KOPT-K1 (cell line): ENCODE results near the gene KLC4.

ENCODE experiments used
- H3K27ac ChIP-seq: fragments of 200-600 bp; sonication (generic); 2 replicates; pipeline ENCODE4 v1.5.1; 2016; ENCODE audit warnings: antibody characterized with exemption, mild to moderate bottlenecking, low read depth, low read length; ENCODE audit not compliant: poor library complexity, severe bottlenecking
- H3K36me3 ChIP-seq: fragments of 200-600 bp; sonication (generic); 2 replicates; pipeline ENCODE4 v1.5.1; 2017; ENCODE audit warnings: antibody characterized with exemption, mild to moderate bottlenecking, low read length, moderate library complexity; ENCODE audit not compliant: insufficient read depth
- H3K9me3 ChIP-seq: fragments of 200-600 bp; sonication (generic); 2 replicates; pipeline ENCODE4 v1.5.1; 2017; ENCODE audit warnings: antibody characterized with exemption, low read length, mild to moderate bottlenecking; ENCODE audit not compliant: insufficient read depth, poor library complexity, severe bottlenecking

The KLC4 gene

GRCh38 chr6:43059168-43060033 lies at the start of gene KLC4, which contains the start of gene MRPL2:
TSS of gene KLC4 (plus strand) at chr6:43059631. CDS start at chr6:43061336, 1,705 bp downstream.
TSS of gene MRPL2 (minus strand) at chr6:43059434. CDS start at chr6:43059381, 53 bp downstream.
- H3K27ac ChIP-seq: peak within 1 kb of the TSS; percentile 61
- H3K9me3 ChIP-seq: no peaks in the 10 kb centered on the region
- peaks cover 22% of the 10 kb centered on the region; the same call in 1 of the 2 replicates for H3K36me3 ChIP-seq

DNA sequence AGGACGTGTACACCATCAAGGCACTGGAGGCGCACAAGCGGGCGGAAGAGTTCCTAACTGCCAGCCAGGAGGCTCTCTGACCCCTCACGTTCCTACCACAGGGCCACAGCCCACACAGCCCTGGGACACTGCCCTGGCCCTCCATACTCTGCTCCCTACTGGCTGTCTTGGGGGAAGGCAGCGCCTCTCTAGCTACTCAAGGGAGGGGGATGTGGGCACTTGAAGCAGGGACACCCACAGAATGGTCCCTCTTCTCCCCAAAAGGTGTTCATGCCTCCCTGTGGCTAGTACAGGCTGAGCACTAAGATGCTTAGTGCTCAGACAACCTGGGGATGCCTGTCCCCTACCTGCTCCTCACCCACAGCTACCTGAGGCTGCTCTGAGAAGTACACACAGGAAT lies 48.2 kb upstream of the KLC4 start:
- H3K36me3 ChIP-seq: peaks cover 68% of the 10 kb centered on the region
- H3K27ac ChIP-seq: no peak overlapping the region
- no peaks in the 10 kb centered on the region for H3K9me3 ChIP-seq

DNA sequence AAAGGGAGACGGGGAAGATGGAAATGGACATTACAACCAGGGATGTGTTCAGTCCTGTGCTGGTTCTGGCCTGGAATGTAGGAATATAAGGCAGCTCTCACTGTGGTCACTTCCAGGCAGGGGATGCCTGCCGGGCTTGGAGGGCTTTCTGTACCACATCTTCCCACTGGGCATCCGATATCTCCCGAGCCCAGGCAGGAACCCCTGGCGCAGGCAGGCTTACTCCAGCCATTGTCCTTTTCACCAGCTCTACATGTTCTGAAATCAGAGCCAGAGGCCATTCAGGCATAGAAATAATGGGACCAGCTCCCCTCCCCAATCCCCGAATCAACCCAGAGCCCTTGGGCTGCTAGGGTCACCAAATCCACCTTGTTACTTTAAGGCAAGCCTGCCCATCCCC lies 47.1 kb upstream of the KLC4 start:
- peak overlapping the region; percentile 76 for H3K27ac ChIP-seq
- peaks cover 66% of the 10 kb centered on the region for H3K36me3 ChIP-seq
- H3K9me3 ChIP-seq: no peaks in the 10 kb centered on the region

DNA sequence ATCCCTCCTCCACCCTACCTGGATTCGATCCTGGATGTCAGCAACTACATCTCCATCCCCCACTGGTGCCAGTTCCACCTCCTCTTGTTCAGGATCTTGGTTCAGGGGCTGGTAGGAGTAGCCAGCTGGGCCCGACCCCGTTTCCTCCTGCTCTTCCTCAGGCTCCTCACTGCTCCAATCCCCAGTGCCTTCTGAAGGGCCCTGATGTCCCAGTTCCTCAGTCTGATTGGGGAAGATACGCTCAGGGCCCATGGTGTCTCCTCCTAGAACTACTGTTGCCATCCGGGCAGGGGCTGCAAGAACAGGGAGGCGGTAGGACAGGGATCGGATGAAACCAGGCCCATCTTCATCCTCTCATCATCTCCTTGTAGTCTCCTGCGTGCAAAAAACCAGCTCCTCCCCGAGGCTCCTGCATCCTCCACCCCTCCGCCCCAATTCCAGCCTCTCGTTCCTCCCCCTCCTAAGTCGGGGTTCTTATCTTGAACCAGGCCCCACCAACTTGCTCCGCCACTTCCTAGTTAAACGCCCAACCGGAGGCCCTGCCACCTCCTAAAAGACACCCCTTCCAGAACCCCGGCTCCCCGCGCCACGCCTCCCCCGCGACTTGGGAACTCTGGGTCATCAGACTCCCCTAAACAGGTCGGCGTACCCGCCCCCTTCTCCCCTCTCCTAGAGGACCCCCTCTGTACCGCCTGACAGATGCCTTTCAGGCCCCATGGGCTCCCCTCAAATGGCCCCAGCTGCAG lies 46.2 kb upstream of the KLC4 start:
- peak overlapping the region; percentile 76 for H3K27ac ChIP-seq
- peaks cover 66% of the 10 kb centered on the region for H3K36me3 ChIP-seq
- H3K9me3 ChIP-seq: no peaks in the 10 kb centered on the region

GRCh38 chr6:43013843-43014433 lies 45.5 kb upstream of the KLC4 start, which contains the start of the genes KLHDC3 and MEA1:
TSS of gene KLHDC3 (plus strand) at chr6:43014249. CDS start at chr6:43017193, 2,944 bp downstream.
TSS of gene MEA1 (minus strand) at chr6:43013946. CDS start at chr6:43013813, 133 bp downstream.
- peaks cover 66% of the 10 kb centered on the region for H3K36me3 ChIP-seq
- peak within 1 kb of the TSS; percentile 76 for H3K27ac ChIP-seq
- H3K9me3 ChIP-seq: no peaks in the 10 kb centered on the region

- H3K27ac ChIP-seq: peak overlapping the region; percentile 74
- peaks cover 65% of the 10 kb centered on the region for H3K36me3 ChIP-seq
- H3K9me3 ChIP-seq: no peaks in the 10 kb centered on the region
These were observed 45.0 kb upstream of the KLC4 start for GRCh38 chr6:43014434-43014909.

- Histone ChIP-seq H3K36me3 (peaks cover 59% of the 10 kb centered on the region), H3K9me3 (no peaks in the 10 kb centered on the region), H3K27ac (no peak overlapping the region)
These were observed 43.1 kb upstream of the KLC4 start for GRCh38 chr6:43016176-43016942.

DNA sequence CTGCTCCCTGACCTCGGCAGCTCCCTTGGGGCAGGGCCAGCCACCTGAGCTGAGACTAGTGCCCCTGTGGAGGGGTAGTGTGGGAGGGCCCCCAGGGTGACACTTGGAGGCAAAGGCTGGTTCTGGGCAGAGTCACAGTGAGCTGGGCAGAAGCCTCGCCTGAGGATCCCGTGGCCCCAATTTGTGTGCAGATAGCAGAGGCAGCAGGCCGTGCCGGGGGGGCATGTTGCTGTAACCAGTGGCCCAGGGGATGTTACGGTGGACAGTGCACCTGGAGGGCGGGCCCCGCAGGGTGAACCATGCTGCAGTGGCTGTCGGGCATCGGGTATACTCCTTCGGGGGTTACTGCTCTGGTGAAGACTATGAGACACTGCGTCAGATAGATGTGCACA lies 42.5 kb upstream of the KLC4 start:
- no peak overlapping the region for H3K27ac ChIP-seq
- H3K36me3 ChIP-seq: peaks cover 53% of the 10 kb centered on the region

DNA sequence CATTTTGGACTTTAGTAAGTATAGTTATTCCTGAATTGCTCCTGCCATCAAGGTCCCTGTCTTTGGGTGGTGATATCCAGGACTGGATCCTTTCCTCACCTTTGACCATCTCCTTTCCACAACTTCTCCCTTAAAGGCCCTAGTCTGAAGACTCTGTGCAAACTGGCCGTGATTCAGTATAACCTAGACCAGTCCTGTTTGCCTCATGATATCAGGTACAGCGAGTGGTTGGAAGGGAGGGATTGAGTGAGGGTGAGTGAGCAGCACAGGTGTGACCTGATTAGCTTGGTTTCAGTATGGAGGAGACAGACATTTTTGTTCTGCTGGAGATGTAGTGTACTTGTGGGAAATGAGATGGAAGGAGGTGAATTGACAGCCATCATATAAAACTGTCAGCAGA lies 40.3 kb upstream of the KLC4 start:
- Histone ChIP-seq H3K27ac (no peak overlapping the region), H3K36me3 (peaks cover 58% of the 10 kb centered on the region), H3K9me3 (no peaks in the 10 kb centered on the region)

More for the DNA sequence above, 42.5 kb upstream of the KLC4 start:
- H3K9me3 ChIP-seq: no peaks in the 10 kb centered on the region

DNA sequence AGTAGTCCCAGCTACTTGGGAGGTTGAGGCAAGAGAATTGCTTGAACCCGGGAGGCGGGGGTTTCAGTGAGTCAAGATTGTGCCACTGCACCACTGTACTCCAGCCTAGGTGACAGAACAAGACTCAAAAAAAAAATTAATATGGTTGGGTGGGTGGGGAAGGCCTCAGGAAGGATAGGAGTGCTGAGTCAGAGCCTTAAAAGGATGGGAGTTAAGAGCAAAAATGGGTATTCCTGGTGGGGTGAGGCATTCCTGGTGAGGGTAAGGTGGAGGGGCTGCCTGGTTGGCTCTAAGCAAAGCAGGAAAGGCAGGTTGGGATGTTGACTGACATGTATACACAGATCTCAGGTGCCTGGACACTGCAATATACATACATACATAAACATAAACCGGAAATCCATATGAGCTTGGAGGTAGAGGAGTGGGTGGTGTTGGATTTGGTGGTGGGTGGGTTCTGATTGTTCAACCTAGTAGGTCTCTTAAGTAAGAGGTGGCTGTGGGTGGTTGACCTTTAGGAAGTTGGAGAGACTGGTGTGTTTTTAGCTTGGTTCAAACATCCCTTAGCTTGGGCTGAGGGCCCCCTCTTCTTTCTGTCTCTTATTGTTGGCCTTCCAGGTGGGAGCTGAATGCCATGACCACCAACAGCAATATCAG lies 39.3 kb upstream of the KLC4 start:
- Histone ChIP-seq H3K9me3 (no peaks in the 10 kb centered on the region), H3K36me3 (peaks cover 68% of the 10 kb centered on the region), H3K27ac (no peak overlapping the region)

DNA sequence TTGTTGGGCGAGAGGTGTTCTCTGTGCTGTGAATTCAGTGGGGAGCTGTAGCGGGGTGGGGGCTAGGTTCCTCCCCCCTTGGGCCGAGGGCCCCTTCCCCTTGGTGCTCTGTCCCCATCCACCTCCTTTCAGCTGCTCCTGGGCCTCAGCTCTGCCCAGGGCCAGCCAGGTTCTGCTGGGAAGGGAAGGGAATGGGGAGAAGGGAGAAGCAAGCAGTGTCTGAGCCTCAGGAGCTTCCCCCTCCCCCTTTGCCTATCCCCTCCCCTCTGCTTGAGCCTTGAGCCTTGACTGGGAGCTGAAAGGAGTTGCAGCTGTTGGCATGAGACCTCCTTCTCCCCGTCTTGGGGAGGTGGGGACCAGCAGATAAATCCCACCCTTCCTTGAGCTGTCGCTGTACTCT lies 38.6 kb upstream of the KLC4 start:
- Histone ChIP-seq H3K36me3 (peaks cover 75% of the 10 kb centered on the region), H3K9me3 (no peaks in the 10 kb centered on the region), H3K27ac (peak overlapping the region; percentile 84)

- Histone ChIP-seq H3K36me3 (peaks cover 77% of the 10 kb centered on the region), H3K27ac (peak within 1 kb of the TSS; percentile 84)
These were observed 38.0 kb upstream of the KLC4 start, which contains the start of gene RRP36 for GRCh38 chr6:43021270-43022047. TSS of gene RRP36 (plus strand) at chr6:43021623. CDS start at chr6:43021655, 32 bp downstream.

DNA sequence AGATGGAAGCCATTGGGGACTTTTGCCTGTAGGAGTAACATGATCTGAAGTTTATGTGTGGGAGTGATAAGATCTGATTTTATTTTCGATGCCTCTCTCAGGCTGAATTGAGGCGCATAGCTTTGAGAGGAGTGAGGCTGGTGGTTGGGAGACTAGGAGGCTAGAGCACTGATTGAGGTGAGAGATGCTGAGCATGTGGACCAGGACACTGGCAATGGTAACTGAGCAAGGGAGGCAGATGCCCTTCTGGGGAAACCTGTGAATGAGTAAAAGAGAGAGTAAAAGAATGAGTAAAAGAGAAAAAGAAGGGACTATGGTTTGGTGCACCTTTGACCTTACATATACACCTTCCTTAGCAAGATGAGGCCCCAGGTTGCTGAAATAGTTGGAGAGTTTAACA lies 35.0 kb upstream of the KLC4 start:
- Histone ChIP-seq H3K9me3 (no peaks in the 10 kb centered on the region), H3K27ac (no peak overlapping the region), H3K36me3 (peaks cover 80% of the 10 kb centered on the region)

More at GRCh38 chr6:43021270-43022047, 38.0 kb upstream of the KLC4 start, which contains the start of gene RRP36:
- H3K9me3 ChIP-seq: no peaks in the 10 kb centered on the region
